Measurements from ENCODE around the gene SCTR.

SCTR gene

DNA sequence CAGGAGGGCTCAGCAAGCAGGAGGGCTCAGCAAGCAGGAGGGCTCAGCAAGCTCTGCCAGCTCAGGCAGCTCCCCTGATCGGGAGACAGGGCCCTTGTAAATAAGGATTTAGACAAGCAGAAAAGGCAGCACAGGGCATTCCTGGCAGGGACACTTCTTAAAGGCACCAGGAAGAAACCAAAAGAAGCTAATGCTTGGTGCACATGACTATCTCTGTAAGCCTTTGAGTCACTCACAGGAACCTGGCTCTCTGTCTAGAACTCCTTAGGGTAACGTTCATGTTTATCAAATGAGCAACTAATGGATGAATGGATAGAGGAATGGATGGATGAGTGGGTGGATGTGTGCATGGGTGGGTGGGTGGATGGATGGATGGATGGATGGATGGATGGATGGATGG is 64.2 kb downstream of the SCTR start:
- Histone ChIP-seq H2AK5ac (ENCODE audit: low read length, severe bottlenecking) (no peak overlapping the region), H3K18ac (ENCODE audit: low read depth in 1 of 2, low read length in 2 of 2) (no peak overlapping the region), H3K23ac (ENCODE audit: low read length in 2 of 2) (no peak overlapping the region), H3K36me3 (ENCODE audit: control insufficient read depth in 1 of 2, insufficient read depth in 2 of 2, low read depth in 1 of 2, low read length in 2 of 2) (no peaks in the 10 kb centered on the region), H3K9ac (ENCODE audit: low read length) (no peak overlapping the region), H3K4me1 (ENCODE audit: control insufficient read depth, insufficient read depth, low read depth, low read length) (peaks cover 4% of the 10 kb centered on the region), H2BK15ac (ENCODE audit: low read depth, poor library complexity, severe bottlenecking) (no peak overlapping the region), H3K9me3 (ENCODE audit: control insufficient read depth, low read length) (no peaks in the 10 kb centered on the region), H3K4me3 (ENCODE audit: insufficient read depth in 1 of 2, low read depth in 1 of 2, low read length in 2 of 2) (no peak overlapping the region), H3K27me3 (ENCODE audit: control insufficient read depth in 1 of 2, insufficient read depth in 1 of 2, low read length in 2 of 2) (peaks cover 3 to 7% of the 10 kb centered on the region in 2 experiments), H2BK12ac (ENCODE audit: low read length in 2 of 2) (no peak overlapping the region), H3K14ac (ENCODE audit: low read length in 2 of 2) (no peak overlapping the region), H3K27ac (ENCODE audit: low read length, poor library complexity, severe bottlenecking) (no peak overlapping the region), H3K79me1 (replicated peaks; ENCODE audit: low read length, poor library complexity, severe bottlenecking) (no peaks in the 10 kb centered on the region), H4K91ac (ENCODE audit: low read length) (no peak overlapping the region), H3K4ac (ENCODE audit: low read depth in 1 of 2, low read length in 2 of 2) (no peak overlapping the region), H2AFZ (ENCODE audit: low read depth, low read length) (no peak overlapping the region), H3K4me2 (ENCODE audit: low read length, poor library complexity, severe bottlenecking) (no peak overlapping the region), H4K8ac (ENCODE audit: low read length) (no peak overlapping the region), H2BK120ac (ENCODE audit: low read depth, low read length) (no peak overlapping the region), H2BK5ac (ENCODE audit: low read depth, low read length, poor library complexity, severe bottlenecking) (no peak overlapping the region)
- WGBS = 72% methylated on average over 2 of the region's 2 CpGs
- DNase-seq = no peak

GRCh38 chr2:119455066-119455718 is 69.1 kb downstream of the SCTR start:
- Histone ChIP-seq H2BK12ac (ENCODE audit: low read length in 2 of 2) (no peak overlapping the region), H3K36me3 (ENCODE audit: control insufficient read depth in 1 of 2, insufficient read depth in 2 of 2, low read depth in 1 of 2, low read length in 2 of 2) (no peaks in the 10 kb centered on the region), H3K9ac (ENCODE audit: low read length) (no peak overlapping the region), H3K27ac (ENCODE audit: low read length, poor library complexity, severe bottlenecking) (no peak overlapping the region), H2AFZ (ENCODE audit: low read depth, low read length) (no peak overlapping the region), H2BK5ac (ENCODE audit: low read depth, low read length, poor library complexity, severe bottlenecking) (no peak overlapping the region), H3K79me1 (replicated peaks; ENCODE audit: low read length, poor library complexity, severe bottlenecking) (no peaks in the 10 kb centered on the region), H2BK15ac (ENCODE audit: low read depth, poor library complexity, severe bottlenecking) (no peak overlapping the region), H2BK120ac (ENCODE audit: low read depth, low read length) (no peak overlapping the region), H3K9me3 (ENCODE audit: control insufficient read depth, low read length) (no peaks in the 10 kb centered on the region), H3K23ac (ENCODE audit: low read length in 2 of 2) (no peak overlapping the region), H4K91ac (ENCODE audit: low read length) (no peak overlapping the region), H3K27me3 (ENCODE audit: control insufficient read depth in 1 of 2, insufficient read depth in 1 of 2, low read length in 2 of 2) (peaks cover 17 to 48% of the 10 kb centered on the region in 2 experiments), H3K4me3 (ENCODE audit: insufficient read depth in 1 of 2, low read depth in 1 of 2, low read length in 2 of 2) (no peak overlapping the region), H2AK5ac (ENCODE audit: low read length, severe bottlenecking) (no peak overlapping the region), H3K4me1 (ENCODE audit: control insufficient read depth, insufficient read depth, low read depth, low read length) (peaks cover 2% of the 10 kb centered on the region), H3K14ac (ENCODE audit: low read length in 2 of 2) (no peak overlapping the region), H3K4me2 (ENCODE audit: low read length, poor library complexity, severe bottlenecking) (no peak overlapping the region), H4K8ac (ENCODE audit: low read length) (no peak overlapping the region), H3K4ac (ENCODE audit: low read depth in 1 of 2, low read length in 2 of 2) (no peak overlapping the region), H3K18ac (ENCODE audit: low read depth in 1 of 2, low read length in 2 of 2) (no peak overlapping the region)
- DNase-seq = no peak
- WGBS = 56% methylated on average over 13 of the region's 13 CpGs

DNA sequence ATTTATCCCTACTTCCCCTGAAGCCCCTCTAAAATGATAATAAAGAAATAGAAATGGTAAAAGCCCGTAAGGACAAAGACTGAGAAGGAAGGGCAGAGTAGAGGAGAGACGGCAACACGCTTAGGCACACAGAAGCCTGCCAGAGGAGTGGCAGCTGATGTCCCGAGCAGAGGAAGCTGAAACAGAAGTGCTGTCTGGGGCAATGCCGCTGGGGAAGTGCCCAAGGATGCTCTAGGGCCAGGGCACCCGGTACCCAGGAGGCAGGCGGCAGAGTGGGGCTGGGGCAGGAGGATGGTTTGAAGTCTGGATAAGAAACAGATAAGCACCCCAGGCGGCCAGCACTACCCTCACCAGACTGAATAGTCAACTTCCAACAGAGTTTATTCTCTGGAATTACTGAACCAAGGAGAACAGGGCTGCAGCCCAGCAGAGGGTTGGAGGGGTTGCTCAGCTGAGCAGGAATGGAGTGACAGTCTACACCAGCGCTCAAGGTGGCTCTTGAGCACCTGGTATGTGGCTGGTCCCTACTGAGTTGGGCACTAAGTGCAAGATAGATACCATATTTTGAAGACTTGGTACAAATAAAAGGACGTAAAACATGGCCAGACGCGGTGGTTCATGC is 70.2 kb downstream of the SCTR start:
- Histone ChIP-seq H3K27ac (ENCODE audit: low read length, poor library complexity, severe bottlenecking) (no peak overlapping the region), H3K23ac (ENCODE audit: low read length in 2 of 2) (no peak overlapping the region), H2BK12ac (ENCODE audit: low read length in 2 of 2) (no peak overlapping the region)

GRCh38 chr2:119451336-119452050 is 72.8 kb downstream of the SCTR start:
- Histone ChIP-seq H2AFZ (ENCODE audit: low read depth, low read length) (no peak overlapping the region), H3K9me3 (ENCODE audit: control insufficient read depth, low read length) (no peaks in the 10 kb centered on the region), H3K4ac (ENCODE audit: low read depth in 1 of 2, low read length in 2 of 2) (no peak overlapping the region), H3K27ac (ENCODE audit: low read length, poor library complexity, severe bottlenecking) (no peak overlapping the region), H3K18ac (ENCODE audit: low read depth in 1 of 2, low read length in 2 of 2) (no peak overlapping the region), H4K8ac (ENCODE audit: low read length) (no peak overlapping the region), H3K14ac (ENCODE audit: low read length in 2 of 2) (no peak overlapping the region), H3K4me3 (ENCODE audit: insufficient read depth in 1 of 2, low read depth in 1 of 2, low read length in 2 of 2) (no peak overlapping the region), H3K4me2 (ENCODE audit: low read length, poor library complexity, severe bottlenecking) (no peak overlapping the region), H2BK15ac (ENCODE audit: low read depth, poor library complexity, severe bottlenecking) (no peak overlapping the region), H2BK5ac (ENCODE audit: low read depth, low read length, poor library complexity, severe bottlenecking) (no peak overlapping the region), H2BK120ac (ENCODE audit: low read depth, low read length) (no peak overlapping the region), H3K27me3 (ENCODE audit: control insufficient read depth in 1 of 2, insufficient read depth in 1 of 2, low read length in 2 of 2) (peaks cover 14 to 70% of the 10 kb centered on the region in 2 experiments), H2AK5ac (ENCODE audit: low read length, severe bottlenecking) (no peak overlapping the region), H3K36me3 (ENCODE audit: control insufficient read depth in 1 of 2, insufficient read depth in 2 of 2, low read depth in 1 of 2, low read length in 2 of 2) (no peaks in the 10 kb centered on the region), H3K79me1 (replicated peaks; ENCODE audit: low read length, poor library complexity, severe bottlenecking) (no peaks in the 10 kb centered on the region), H4K91ac (ENCODE audit: low read length) (no peak overlapping the region), H3K23ac (ENCODE audit: low read length in 2 of 2) (no peak overlapping the region), H2BK12ac (ENCODE audit: low read length in 2 of 2) (no peak overlapping the region), H3K9ac (ENCODE audit: low read length) (no peak overlapping the region), H3K4me1 (ENCODE audit: control insufficient read depth, insufficient read depth, low read depth, low read length) (peaks cover 6% of the 10 kb centered on the region)
- DNase-seq = no peak
- 86% methylated on average over 9 of the region's 9 CpGs for WGBS

More for the DNA sequence above, 70.2 kb downstream of the SCTR start:
- Histone ChIP-seq H3K18ac (ENCODE audit: low read depth in 1 of 2, low read length in 2 of 2) (no peak overlapping the region), H2AK5ac (ENCODE audit: low read length, severe bottlenecking) (no peak overlapping the region), H3K9me3 (ENCODE audit: control insufficient read depth, low read length) (no peaks in the 10 kb centered on the region), H2BK5ac (ENCODE audit: low read depth, low read length, poor library complexity, severe bottlenecking) (no peak overlapping the region), H3K4me3 (ENCODE audit: insufficient read depth in 1 of 2, low read depth in 1 of 2, low read length in 2 of 2) (no peak overlapping the region), H3K27me3 (ENCODE audit: control insufficient read depth in 1 of 2, insufficient read depth in 1 of 2, low read length in 2 of 2) (peaks cover 17 to 48% of the 10 kb centered on the region in 2 experiments), H3K4me2 (ENCODE audit: low read length, poor library complexity, severe bottlenecking) (no peak overlapping the region), H3K79me1 (replicated peaks; ENCODE audit: low read length, poor library complexity, severe bottlenecking) (no peaks in the 10 kb centered on the region), H2AFZ (ENCODE audit: low read depth, low read length) (no peak overlapping the region), H3K9ac (ENCODE audit: low read length) (no peak overlapping the region), H3K14ac (ENCODE audit: low read length in 2 of 2) (no peak overlapping the region), H3K4me1 (ENCODE audit: control insufficient read depth, insufficient read depth, low read depth, low read length) (peaks cover 4% of the 10 kb centered on the region), H4K91ac (ENCODE audit: low read length) (no peak overlapping the region), H2BK120ac (ENCODE audit: low read depth, low read length) (no peak overlapping the region), H3K36me3 (ENCODE audit: control insufficient read depth in 1 of 2, insufficient read depth in 2 of 2, low read depth in 1 of 2, low read length in 2 of 2) (no peaks in the 10 kb centered on the region), H2BK15ac (ENCODE audit: low read depth, poor library complexity, severe bottlenecking) (no peak overlapping the region), H4K8ac (ENCODE audit: low read length) (no peak overlapping the region), H3K4ac (ENCODE audit: low read depth in 1 of 2, low read length in 2 of 2) (no peak overlapping the region)
- 78% methylated on average over 9 of the region's 12 CpGs for WGBS
- no peak for DNase-seq

Data from mesenchymal stem cell (in vitro differentiated cells and primary cell).